Bronchial epithelial cell (primary cell): ENCODE measurements around the gene EFCAB6. TPM values are rescaled to one million over a fixed set of nuclear protein-coding genes. Genes with fewer than 3 reads are reported as not detected.

Experiments
- DNase-seq: peaks from one replicate; pipeline ENCODE4 v3.0.0-alpha.2; 2010; ENCODE audit warnings: low read depth
- FAIRE-seq: peaks from 2 replicates; lab custom pipeline; 2011; peaks lifted over from hg19 to GRCh38; lab: Jason Lieb, UNC
- H3K27me3 ChIP-seq: 2 replicates; pipeline ENCODE4 v1.5.1; 2011; ENCODE audit warnings: low read length; ENCODE audit not compliant: control insufficient read depth, insufficient read depth
- H3K36me3 ChIP-seq: 2 replicates; pipeline ENCODE4 v1.5.1; 2011; ENCODE audit warnings: low read length; ENCODE audit not compliant: control insufficient read depth, insufficient read depth
- H3K4me3 ChIP-seq: 2 replicates; pipeline ENCODE4 v1.5.1; 2011; ENCODE audit warnings: mild to moderate bottlenecking, low read depth, low read length, control low read depth
- total RNA-seq: library from RNA; depleted of rRNA; stranded (reverse); fragments of >200 nt; gene quantifications from 2 replicates; pipeline ENCODE4 v1.2.1, GENCODE V29; 2014
- TF ChIP-seq, protein P1 (sequence below): IDR thresholded peaks from 2 replicates; pipeline ENCODE4 v1.5.1; 2011; ENCODE audit warnings: mild to moderate bottlenecking, moderate library complexity, low read length, control low read depth, inconsistent platforms; ENCODE audit not compliant: insufficient read depth, severe bottlenecking

Gene EFCAB6
- total RNA-seq, 1 donor from 2014 or later, result 0.26 TPM

DNA sequence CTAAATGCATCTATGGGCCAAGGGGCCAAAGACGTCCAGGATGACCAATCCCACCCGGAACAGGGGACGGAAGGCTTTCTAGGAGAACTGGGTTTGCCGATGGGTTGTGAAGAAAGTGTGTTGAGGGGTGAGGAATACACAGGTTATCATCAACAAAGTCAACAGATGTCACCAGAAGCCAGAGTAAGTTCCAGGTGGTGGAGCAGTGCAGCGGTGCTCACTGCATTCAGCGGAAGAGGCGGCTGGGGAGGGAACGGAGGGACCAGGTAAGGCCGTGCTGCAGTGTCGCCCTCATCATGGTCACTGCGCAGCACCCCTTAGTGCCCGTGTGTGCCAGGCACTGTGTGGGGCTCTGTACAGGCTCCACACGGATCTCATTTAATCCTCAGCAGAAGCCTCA is 176.0 kb downstream of the EFCAB6 start:
- DNase-seq, result no peak
- Histone ChIP-seq H3K27me3 (no peaks in the 10 kb centered on the region), H3K36me3 (no peaks in the 10 kb centered on the region), H3K4me3 (no peak overlapping the region)
- FAIRE-seq, result peak; percentile 47
- TF ChIP-seq, protein P1, sequence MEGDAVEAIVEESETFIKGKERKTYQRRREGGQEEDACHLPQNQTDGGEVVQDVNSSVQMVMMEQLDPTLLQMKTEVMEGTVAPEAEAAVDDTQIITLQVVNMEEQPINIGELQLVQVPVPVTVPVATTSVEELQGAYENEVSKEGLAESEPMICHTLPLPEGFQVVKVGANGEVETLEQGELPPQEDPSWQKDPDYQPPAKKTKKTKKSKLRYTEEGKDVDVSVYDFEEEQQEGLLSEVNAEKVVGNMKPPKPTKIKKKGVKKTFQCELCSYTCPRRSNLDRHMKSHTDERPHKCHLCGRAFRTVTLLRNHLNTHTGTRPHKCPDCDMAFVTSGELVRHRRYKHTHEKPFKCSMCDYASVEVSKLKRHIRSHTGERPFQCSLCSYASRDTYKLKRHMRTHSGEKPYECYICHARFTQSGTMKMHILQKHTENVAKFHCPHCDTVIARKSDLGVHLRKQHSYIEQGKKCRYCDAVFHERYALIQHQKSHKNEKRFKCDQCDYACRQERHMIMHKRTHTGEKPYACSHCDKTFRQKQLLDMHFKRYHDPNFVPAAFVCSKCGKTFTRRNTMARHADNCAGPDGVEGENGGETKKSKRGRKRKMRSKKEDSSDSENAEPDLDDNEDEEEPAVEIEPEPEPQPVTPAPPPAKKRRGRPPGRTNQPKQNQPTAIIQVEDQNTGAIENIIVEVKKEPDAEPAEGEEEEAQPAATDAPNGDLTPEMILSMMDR, result no peak

DNA sequence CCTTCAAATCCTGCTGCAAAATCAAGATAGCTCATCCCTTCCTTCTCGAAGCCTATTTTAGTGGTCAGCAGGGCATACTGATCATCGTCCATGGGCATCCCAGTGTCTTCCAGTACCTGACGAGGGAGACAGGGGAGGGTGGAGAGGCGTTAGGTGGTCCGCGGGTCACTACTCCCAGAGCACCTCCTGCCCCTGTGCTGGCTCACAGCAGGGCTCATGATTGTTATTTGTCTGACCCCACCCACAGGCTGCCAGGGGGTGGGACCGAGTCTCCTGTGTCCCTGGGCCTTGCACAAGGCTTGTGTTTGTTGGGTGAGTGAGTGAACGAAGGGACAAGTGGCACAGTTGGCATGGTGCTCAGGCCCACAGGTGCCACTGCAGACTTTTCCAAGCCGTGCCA is 177.0 kb downstream of the EFCAB6 start:
- DNase-seq (no peak), FAIRE-seq (peak; percentile 50)
- TF ChIP-seq, protein P1, result no peak
- H3K36me3 ChIP-seq, result no peaks in the 10 kb centered on the region
- H3K27me3 ChIP-seq, result no peaks in the 10 kb centered on the region
- no peak overlapping the region for H3K4me3 ChIP-seq

DNA sequence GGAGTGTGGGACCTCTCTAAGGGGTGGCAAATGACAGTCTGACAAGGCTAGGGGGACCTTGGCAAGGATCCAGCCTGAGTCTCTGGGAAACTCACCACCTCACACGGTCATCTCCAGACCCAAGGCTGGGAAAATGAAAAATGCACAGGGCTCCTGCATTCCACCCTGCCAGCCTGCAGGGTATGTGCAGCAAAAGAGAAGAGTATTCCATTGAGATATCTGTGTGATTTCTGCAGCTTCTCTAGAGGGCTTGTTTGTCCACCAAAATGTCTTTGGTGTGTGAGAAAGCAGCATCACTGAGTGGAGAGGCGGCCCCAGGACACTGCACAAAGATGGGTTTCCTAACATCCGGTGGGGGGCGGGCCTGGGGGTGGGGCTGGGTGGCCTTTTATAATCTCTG is 177.8 kb downstream of the EFCAB6 start:
- H3K4me3 ChIP-seq, result no peak overlapping the region
- H3K27me3 ChIP-seq, result no peaks in the 10 kb centered on the region
- TF ChIP-seq, protein P1, result no peak
- no peak for DNase-seq
- FAIRE-seq, result no peak
- no peaks in the 10 kb centered on the region for H3K36me3 ChIP-seq

DNA sequence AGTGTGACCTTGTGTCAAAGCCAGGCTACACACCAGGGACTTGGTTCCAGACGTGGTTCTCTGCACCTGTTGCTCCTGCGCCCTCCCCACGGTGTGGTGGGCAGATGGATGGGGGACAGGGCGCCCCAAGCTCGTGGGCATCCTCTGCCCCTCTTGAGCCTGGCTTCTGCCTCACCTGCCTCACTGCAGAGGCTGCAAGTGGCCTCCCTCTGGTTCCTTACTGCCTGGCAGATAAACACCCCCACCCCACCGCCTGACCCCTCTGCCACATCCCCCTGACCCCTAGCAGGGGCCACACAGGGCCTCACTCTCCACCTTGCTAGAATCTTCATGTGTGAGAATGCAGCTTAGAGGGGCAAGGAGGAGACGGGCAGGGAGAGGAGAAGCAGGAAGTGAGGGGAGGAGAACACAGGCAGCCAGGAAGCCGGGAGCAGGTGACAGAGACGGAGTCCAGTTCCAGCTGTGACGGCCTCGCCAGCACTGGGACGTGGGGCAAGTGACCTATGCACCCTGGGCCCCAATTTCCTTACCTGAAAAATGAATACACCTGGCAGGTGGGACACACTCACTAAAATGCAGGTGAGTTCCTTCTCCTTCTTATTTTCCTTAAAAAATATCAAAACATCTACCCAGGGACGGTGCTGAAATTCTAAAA is 178.3 kb downstream of the EFCAB6 start:
- FAIRE-seq (no peak), DNase-seq (no peak)
- H3K27me3 ChIP-seq, result no peaks in the 10 kb centered on the region
- H3K36me3 ChIP-seq, result no peaks in the 10 kb centered on the region
- no peak overlapping the region for H3K4me3 ChIP-seq
- TF ChIP-seq, protein P1, result no peak

DNA sequence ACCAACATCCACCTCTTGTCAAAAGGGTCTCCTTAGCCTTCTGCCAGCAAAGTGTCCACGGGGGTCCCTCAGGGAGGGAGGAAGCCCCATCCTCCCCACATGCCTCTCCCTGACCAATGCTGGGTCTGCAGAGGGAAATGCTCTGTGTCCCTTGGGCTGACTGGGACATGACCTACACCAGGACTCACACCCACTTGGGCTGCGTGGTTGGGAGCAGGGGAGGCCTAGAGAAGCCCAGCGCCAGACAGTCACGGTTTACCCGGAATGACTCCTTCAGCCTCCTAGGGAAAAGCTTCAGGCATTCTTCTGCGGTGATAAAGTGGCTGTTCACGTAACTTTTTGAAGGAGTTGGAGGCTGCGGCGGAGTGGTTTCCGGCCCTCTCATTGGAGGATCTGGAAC is 180.3 kb downstream of the EFCAB6 start:
- TF ChIP-seq, protein P1, result no peak
- DNase-seq (no peak), FAIRE-seq (no peak)
- no peaks in the 10 kb centered on the region for H3K36me3 ChIP-seq
- no peak overlapping the region for H3K4me3 ChIP-seq
- H3K27me3 ChIP-seq, result no peaks in the 10 kb centered on the region

DNA sequence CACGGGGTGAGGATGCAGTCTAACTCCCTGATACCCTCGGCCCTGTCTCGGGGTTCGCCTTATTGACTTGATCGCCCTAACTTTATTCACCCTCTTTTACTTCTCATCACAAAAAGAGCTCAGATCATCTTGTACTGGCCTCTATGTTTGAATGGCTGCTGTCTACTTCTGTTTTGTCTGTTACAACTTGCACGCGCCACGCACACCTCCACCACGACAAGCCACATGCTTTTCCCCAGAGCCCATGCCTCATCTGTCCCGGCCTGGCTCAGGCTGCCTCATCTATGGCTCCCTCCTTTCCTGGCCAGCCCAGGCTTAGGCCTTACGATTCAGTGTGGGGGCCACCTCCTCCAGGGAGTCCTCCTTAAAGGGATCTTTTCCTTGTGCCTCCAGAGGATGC is 180.9 kb downstream of the EFCAB6 start:
- FAIRE-seq, result no peak
- TF ChIP-seq, protein P1, result no peak
- no peaks in the 10 kb centered on the region for H3K27me3 ChIP-seq

More for the DNA sequence above, 180.9 kb downstream of the EFCAB6 start:
- DNase-seq, result no peak
- Histone ChIP-seq H3K4me3 (no peak overlapping the region), H3K36me3 (no peaks in the 10 kb centered on the region)
